WERI-Rb-1 (cell line): ENCODE measurements around the gene LPAR3.

ENCODE experiments used
- DNase-seq: peaks from one replicate; pipeline ENCODE4 v3.0.0-alpha.2; 2020
- H3K27ac ChIP-seq: fragments of 250-450 bp; sonication (Bioruptor Pico); 2 replicates; pipeline ENCODE4 v1.5.1; 2020; ENCODE audit warnings: mild to moderate bottlenecking, moderate library complexity
- H3K27me3 ChIP-seq: fragments of 250-450 bp; sonication (Bioruptor Pico); 2 replicates; pipeline ENCODE4 v1.5.1; 2021; ENCODE audit warnings: mild to moderate bottlenecking, low read depth, moderate library complexity; ENCODE audit not compliant: insufficient read depth, severe bottlenecking
- H3K36me3 ChIP-seq: fragments of 250-450 bp; sonication (Bioruptor Pico); 2 replicates; pipeline ENCODE4 v1.5.1; 2020; ENCODE audit warnings: mild to moderate bottlenecking, moderate library complexity
- H3K4me3 ChIP-seq: 2 replicates; pipeline ENCODE4 v1.5.1; 2011; ENCODE audit warnings: low read depth, mild to moderate bottlenecking, control low read depth, low read length
- H3K9me3 ChIP-seq: fragments of 250-450 bp; sonication (Bioruptor Pico); 2 replicates; pipeline ENCODE4 v1.5.1; 2021; ENCODE audit warnings: mild to moderate bottlenecking, moderate library complexity; ENCODE audit not compliant: severe bottlenecking
- CTCF ChIP-seq: IDR thresholded peaks from 2 replicates; pipeline ENCODE4 v1.5.1; 2011; ENCODE audit warnings: low read depth, mild to moderate bottlenecking, control low read depth, inconsistent platforms, low read length

Gene LPAR3

GRCh38 chr1:84836145-84836544 lies 56.9 kb downstream of the LPAR3 start:
- Histone ChIP-seq H3K27ac (no peak overlapping the region), H3K27me3 (no peaks in the 10 kb centered on the region), H3K9me3 (no peaks in the 10 kb centered on the region), H3K4me3 (no peak overlapping the region), H3K36me3 (no peaks in the 10 kb centered on the region)
- TF ChIP-seq CTCF, result no peak
- no peak for DNase-seq

- Histone ChIP-seq H3K27me3 (no peaks in the 10 kb centered on the region), H3K27ac (no peak overlapping the region), H3K4me3 (no peak overlapping the region), H3K36me3 (no peaks in the 10 kb centered on the region), H3K9me3 (no peaks in the 10 kb centered on the region)
- no peak for TF ChIP-seq CTCF
- DNase-seq, result no peak
These were observed 57.8 kb downstream of the LPAR3 start for GRCh38 chr1:84835169-84835568.

GRCh38 chr1:84834419-84835064 lies 58.5 kb downstream of the LPAR3 start:
- H3K27me3 ChIP-seq, result no peaks in the 10 kb centered on the region
- H3K27ac ChIP-seq, result no peak overlapping the region
- no peak overlapping the region for H3K4me3 ChIP-seq
- H3K36me3 ChIP-seq, result no peaks in the 10 kb centered on the region
- no peak for DNase-seq
- no peaks in the 10 kb centered on the region for H3K9me3 ChIP-seq
- TF ChIP-seq CTCF, result no peak

- DNase-seq, result no peak
- Histone ChIP-seq H3K27ac (no peak overlapping the region), H3K4me3 (no peak overlapping the region), H3K36me3 (no peaks in the 10 kb centered on the region), H3K27me3 (no peaks in the 10 kb centered on the region), H3K9me3 (no peaks in the 10 kb centered on the region)
- no peak for TF ChIP-seq CTCF
These were observed 59.8 kb downstream of the LPAR3 start for GRCh38 chr1:84833194-84833593.

GRCh38 chr1:84830136-84830535 lies 62.9 kb downstream of the LPAR3 start:
- no peak for TF ChIP-seq CTCF
- H3K27ac ChIP-seq, result no peak overlapping the region
- H3K36me3 ChIP-seq, result no peaks in the 10 kb centered on the region

GRCh38 chr1:84827976-84828375 lies 65.0 kb downstream of the LPAR3 start:
- Histone ChIP-seq H3K4me3 (no peak overlapping the region), H3K27me3 (no peaks in the 10 kb centered on the region), H3K9me3 (no peaks in the 10 kb centered on the region), H3K36me3 (no peaks in the 10 kb centered on the region), H3K27ac (no peak overlapping the region)
- TF ChIP-seq CTCF, result no peak
- no peak for DNase-seq

More at GRCh38 chr1:84830136-84830535, 62.9 kb downstream of the LPAR3 start:
- Histone ChIP-seq H3K27me3 (no peaks in the 10 kb centered on the region), H3K4me3 (no peak overlapping the region), H3K9me3 (no peaks in the 10 kb centered on the region)
- DNase-seq, result no peak
